MV-4-11 (cell line): ENCODE results near the gene IFNA13.
"Not testable (repeated sequence)": the region's sequence is repeated elsewhere in the genome, so short reads cannot be mapped to it uniquely, and the experiment has no call there.

Source experiments
- DNase-seq: peaks from one replicate; lab custom pipeline; 2025; lab: John Stamatoyannopoulos, UW

The IFNA13 gene

DNA sequence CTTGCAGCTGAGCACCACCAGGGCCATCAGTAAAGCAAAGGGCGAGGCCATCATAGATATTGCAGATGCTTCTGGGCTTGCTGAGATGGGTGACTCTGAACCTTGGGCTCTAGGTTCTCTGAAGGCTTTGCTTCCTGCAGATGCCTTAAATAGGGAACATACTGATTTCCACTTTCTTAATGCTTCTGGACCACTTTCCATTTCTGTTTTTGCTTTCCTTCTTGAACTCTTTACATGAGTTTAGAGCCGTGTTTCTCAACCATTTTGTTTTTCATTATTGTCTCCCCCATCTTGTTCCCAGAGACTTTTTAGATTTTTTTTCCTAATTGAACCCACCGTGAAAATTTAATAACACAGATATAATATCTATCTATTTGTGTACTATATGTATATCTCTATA, at the start of gene IFNA13:
IFNA13 (minus strand) TSS at position 101 of the 400 bp plus-strand sequence; CDS start at position 54, 47 bp downstream.
- no peak for DNase-seq

DNA sequence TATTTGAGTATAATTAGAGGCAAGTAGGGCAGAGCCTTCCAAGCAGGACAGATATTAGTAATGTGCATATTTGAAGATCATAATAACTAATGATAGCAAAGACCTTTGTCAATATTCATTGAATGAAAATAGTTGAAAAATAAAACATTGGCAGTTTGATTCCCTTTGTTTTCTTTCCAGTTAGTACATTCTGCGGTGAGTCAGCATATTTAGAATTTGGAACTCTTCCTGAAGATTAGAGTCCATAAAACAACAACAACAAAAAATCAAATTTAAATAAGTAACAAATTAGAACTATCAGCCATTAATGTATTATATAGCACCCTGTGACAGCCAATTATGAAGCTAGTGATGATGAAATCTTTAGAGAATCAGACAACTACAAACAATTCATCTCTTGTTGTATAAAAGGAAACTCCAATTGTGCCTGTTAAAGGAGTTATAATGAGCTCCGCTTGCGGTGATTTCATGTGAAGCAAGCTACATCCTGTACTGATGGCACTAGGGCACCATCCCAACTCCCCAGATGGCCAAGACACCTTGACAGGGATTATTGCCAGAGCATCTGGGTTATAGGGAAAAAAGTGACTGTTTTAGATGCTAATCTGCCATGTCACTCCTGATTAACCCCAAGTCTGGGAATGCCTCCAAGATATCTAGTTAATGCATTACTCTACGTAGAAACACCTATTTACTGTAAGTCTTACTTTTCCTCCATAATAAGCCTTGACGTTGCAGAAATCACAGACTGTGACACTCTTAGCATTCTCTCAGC, 47.8 kb upstream of the IFNA13 start:
- no peak for DNase-seq

DNA sequence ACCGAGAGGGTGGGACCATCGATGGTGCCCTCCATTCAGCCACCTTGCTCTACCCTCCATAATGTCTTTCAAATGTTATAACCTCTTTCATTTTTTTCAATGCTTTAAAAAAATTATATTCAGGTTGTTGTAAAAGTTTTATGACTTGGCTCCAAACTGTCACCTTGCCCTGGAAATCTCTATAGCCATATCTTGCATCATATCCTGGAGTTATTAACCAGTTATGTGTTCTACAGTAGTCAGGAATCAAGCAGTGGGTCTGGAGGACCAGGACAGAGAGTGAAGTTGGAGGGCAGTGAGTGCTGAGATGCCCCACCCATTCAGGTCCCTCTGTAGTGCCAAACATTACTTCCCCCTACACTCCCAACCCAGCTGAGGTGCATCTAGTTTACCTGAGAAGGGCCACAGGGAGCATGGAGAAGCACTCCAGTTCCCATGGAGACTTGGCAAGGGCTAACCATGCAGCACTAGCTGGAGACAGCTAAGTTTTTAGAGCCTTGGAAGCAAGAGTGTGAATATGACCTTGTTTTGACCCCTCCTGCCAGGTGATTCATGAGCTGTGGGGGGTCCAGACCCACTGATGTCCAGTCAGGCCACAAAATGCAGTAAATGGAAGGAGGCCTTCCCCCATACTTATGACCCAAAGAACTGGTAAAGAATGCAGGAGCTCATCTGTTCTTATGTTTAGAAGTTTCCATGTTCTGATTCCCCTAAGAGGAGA, 46.5 kb upstream of the IFNA13 start:
- DNase-seq: no peak

DNA sequence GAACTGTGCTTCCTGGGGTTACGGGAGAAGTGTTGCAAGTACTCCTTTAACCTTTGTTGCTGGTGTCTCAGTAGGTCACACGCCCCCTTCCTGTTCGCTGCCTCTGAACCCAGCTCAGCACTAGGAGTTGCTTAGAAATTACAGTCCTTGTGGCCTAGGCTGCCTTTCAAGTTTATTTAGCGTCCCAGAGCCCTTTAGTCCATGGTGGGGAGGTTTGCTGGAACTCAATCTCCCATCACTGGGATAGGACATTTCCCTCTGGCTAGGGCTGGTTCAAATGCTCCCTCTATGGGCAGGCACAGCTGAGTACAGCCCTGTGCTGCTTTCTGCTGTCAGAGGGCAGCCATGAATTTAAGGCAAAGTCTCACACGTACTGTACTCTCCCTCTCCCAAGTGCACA, 45.8 kb upstream of the IFNA13 start:
- DNase-seq: peak; percentile 28

DNA sequence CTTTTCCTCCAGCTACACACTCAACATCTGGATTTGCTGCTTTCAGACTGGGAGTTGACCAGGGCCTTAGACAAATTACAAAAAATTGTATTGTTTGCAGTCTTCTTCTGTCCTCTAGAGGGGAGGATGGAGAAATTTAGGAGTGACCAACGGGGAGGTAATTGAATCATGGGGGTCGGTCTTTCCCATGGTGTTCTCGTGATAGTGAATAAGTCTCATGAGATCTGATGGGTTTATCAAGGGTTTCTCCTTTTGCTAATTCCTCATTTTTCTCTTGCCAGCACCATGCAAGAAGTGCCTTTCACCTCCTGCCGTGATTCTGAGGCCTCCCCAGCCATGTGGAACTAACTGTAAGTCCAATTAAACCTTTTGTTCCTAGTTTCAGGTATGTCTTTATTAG, 45.3 kb upstream of the IFNA13 start:
- no peak for DNase-seq

DNA sequence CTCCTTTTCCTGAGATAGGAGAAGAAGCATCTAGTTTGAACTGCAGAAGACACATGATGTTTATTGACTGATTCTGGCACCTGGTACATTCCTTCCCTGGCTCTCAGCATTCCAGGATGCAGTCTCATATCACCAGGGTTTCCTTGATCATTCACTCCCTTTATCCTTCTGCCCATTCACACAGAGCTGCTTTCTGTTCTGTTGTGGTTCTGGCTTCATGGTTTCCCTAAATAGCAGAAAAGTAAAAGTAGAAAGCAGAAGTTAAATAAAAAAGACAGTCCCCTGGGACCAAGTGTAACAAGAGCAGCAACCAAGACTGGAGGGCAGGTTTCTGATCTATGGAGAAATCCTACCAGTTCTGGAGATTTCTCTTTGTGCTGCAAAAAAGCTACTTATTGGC, 44.2 kb upstream of the IFNA13 start:
- peak; percentile 92 for DNase-seq

DNA sequence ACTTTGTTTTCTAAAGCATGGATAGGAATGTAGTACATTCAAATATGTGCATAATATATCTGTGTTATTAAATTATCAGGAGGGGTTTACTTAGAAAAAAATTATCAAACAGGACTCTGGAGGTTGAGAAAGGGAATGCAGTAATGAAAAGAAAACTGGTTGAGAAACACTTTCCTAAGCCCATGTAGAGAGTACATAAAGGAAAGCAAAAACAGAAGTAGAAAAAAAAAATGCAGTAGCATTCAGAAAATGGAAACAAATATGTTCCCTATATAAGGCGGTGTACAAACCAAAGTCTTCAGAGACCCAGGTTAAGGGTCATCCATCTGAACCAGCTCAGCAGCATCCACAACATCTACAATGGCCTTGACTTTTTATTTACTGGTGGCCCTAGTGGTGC, 41.0 kb upstream of the IFNA13 start, which contains the start of gene IFNA8:
IFNA8 (plus strand) TSS at position 301 of the 400 bp plus-strand sequence; CDS start at position 361, 60 bp downstream.
- peak; percentile 51 for DNase-seq

DNA sequence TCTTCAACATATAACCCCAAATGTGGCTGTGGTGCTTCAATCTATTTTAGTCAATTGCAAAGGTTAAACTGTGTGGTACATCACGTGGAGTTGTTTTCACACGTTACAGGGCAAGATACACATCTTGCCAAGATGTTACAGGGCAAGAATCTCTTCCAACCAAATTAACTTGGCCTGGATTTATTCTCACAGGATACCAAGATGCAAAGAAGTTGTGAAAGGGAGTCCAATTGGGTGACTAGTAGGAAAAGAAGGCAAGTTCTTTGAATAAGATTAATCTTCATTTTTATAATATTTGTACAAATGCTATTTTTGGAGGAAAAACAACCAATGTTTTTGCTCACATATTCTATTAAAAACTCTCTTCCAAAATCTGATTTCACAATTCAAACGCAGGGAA, 36.3 kb upstream of the IFNA13 start:
- DNase-seq: no peak

DNA sequence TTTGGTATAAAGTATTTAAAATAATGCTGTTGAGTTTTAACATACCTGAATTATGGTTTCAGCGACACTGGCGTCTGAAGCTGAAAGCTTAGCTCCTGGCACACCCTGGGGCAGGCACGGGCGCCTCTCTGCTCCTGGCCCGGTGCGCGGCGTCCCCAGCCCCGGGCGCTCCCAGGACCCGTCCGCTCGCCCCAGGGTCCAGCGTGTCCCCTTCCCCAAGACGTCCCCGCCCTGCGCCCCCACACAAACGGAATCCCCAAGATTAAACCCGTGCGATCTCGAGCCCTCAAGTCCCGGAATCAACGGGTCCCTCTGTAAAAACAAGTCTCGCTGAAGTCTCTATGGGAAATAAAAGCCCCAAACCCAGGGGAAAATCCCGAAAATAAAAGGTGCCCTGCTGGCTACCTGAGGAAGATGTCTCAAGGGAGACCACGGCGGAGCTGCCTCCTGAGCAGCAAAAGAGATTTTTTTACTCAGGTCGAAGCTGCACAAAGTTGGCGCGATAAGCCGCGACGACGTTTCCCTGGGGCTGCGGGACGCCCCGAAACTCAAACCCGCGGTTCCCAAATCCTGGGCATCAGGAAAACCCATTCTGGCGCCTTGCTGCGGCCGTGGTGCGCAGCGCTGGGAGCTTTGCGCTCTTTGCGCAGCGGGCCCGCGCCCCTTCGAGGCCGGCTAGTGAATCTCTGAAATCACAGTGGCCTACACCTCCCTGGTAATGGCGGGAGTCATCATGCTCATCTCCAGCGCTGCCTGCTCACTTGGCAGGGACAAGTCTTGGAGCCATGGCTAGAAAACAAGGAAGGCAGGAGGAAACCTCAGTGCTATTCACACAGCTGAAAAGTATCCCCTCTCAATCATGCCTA, 34.8 kb upstream of the IFNA13 start:
- DNase-seq: no peak

DNA sequence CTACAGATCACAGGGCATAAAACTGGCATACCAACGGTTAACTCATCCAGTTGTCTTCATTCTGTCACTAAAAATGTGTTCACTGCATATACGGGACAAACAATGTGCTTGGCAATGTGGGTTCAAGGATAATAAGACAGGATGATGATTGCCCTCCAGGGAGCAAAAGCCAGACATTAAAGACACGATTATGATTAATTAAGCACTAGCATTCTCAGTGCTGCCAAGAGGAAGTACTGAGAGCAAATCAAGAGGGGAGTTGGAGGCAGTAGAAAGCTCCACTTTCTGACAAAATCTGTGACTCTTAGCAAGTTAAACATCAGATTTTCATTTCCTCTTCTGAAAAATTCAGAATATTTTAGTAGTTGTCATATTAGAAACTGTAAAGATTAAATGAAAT, 32.1 kb upstream of the IFNA13 start:
- DNase-seq: peak; percentile 39

DNA sequence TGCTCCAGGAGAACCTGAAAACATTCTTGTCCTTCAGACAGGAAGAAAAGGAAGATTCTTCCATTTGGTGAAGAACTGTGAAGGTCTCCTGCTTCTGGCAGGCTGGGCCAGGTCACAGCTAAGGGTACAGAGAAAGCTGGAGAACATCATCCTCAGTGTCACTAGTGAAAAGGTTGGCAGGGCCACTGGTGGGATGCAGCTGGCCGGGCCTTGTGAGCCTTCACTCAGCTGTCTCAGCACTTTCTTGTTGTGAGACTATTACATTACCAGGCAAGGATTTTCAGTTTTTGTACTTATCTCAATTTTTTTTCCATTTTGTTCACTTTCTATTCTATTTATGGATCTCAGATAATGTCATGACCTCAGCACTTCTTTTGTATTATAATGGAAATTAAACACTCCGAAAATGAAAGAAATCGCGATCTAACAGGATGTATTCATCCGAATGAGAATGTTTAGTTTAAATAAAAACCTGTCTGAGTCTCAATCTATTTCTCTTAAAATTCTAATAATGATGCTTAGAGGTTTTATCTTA, 31.2 kb upstream of the IFNA13 start:
- no peak for DNase-seq

DNA sequence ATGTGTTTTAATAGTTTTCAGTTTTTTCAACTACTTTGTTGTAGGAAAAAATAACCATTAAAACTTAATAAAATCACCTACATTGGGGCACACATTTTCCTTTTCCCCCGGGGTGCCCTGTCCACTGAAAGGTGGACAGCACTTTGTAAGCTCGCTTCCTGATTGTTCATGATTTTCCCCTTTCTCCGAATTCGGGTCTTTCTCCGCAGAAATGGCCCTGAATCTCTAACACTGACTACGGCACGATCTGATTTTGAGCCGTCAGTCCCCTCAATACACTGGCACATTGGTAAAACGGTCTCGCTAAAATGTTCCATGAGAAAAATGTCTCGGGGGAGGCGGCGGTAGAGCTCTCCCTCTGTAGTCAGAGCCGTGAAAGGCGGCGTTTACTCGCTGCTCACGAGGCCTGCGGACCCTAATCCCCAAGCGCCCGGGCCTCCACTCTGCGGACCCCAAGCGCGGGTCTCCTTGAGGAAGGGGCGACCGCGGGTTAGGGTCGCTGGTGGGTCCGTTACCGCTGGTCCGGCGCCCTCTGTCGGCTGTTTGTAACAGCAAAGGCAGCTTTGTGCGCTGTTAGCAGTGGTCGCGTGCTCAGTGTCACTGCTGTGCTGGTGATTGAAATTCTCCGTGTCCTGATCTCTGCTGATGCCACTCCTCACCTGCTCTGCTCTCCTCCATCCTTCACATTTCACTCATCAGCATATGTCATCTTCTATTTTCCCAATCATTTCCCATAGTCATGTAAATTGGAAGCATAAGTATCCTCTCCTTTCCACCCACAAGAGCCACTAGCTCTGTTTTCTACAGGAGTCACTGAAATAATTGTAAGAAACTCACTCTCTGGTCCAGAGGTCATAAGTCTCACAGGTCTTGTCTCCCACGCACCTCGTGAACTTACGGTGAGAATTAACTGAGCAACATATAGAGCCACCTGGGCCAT, 28.2 kb upstream of the IFNA13 start:
- DNase-seq: no peak

DNA sequence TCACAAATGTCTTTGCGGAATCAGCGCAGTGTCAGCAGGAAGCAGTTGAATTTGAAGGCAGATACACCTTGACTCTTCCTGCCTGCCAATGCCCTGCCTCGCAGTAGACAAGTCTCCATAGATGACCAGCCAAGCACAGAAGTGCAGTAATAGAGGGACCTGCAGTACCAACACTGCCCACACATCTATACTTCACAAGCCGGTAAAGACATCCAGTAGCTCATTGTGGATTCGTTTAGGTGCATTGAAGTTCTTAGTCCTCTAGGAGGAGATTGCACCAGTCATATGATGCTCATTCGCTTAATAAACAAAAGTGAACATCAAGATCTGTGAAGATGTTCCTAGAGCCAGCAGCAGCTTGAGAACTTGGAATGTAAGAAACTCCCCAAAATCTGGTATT, 24.4 kb upstream of the IFNA13 start:
- DNase-seq: peak; percentile 30

DNA sequence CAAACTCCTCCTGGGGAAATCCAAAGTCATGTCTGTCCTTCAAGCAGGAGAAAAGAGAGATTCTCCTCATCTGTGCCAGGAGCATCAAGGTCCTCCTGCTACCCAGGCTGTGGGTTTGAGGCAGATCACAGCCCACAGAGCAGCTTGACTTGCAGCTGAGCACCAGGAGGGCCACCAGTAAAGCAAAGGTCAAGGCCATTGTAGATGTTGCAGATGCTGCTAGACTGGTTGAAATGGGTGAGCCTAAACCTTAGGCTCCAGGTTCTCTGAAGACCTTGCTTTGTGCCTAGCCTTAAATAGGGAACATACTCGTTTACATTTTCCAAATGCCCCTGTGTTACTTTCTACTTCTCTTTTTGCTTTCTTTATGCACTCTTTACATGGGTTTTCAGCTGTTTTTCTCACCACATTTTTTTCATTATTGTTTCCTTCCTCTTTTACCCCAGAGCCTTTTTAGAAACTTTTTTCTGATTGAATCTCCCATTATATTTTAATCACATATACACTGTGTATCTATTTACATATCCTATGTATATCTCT, 17.3 kb upstream of the IFNA13 start, which contains the start of gene IFNA2:
IFNA2 (minus strand) TSS at position 268 of the 540 bp plus-strand sequence; CDS start at position 199, 69 bp downstream.
- peak; percentile 94 for DNase-seq

DNA sequence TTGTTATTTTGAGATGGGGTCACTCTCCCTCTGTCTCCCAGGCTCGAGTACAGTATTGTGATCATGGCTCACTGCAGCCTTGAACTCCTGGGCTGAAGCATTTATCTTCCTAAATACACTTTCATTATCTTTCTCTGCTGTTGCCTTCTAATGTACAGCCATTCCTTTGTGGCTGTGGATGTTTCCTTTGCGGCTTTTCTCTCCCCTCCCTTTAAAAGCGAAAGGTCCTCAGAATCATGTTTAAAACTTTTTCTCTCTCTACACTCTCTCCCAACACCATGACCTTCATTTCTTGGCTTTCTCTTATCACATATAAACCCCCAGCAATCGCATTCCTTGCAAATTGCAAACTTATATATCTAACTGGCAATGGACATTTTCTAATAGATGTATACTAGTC, 15.8 kb upstream of the IFNA13 start:
- no peak for DNase-seq

DNA sequence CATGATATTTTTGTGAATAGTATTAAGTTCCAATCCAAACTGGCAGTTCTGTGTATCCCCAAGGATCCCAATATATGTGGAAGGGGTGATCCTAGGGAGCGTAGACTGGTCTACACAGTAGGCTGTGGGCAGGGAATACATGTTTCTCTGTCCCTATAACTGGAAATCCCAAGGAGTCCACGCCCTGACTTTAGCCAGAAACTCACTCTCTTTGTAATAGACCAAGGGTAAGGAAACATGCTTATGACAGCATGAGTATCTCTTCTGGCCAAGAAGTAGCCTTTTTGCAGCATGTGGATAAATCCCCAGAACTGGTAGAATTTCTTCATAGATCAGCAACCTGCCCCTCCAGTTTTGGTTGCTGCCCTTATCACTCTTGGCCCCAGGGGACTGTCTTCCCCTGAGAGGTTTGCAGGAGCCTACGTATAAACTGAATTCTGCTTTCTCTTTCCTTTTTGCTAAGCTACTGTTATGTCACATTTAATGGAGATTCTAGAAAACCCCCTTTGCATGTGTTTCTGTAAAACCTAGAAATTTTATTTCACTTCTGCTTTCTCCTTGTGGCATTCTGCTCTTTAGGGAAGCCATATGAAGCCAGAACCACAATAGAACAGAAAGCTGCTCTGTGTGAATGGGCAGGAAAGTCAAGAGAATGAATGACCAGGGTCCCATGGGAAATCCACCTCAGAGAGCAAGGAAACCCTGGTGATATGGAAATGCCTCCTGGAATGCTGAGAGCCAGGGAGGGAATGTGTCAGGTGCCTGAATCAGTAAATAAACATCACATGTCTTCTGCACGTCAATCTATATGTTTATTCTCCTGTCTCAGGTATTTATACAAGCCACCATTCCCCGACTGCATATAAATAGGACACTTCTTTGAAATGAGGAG, 13.8 kb upstream of the IFNA13 start:
- peak; percentile 98 for DNase-seq

DNA sequence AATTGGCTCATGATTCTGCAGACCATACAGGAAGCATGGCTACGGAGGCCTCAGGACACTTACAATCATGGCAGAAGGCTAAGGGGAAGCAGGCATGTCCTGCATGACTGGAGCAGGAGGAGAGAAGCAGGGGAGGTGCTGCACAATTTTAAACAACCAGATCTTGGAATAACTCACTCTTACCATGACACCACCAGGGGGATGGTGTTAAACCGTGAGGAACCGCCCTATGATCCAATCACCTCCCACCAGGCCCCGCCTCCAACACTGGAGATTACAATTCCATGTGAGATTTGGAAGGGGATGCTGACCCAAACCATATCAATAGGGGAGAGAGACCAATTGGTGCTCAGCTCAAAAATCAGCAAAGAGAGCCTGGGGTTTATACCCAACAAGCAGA, 3.6 kb upstream of the IFNA13 start:
- DNase-seq: not testable (repeated sequence)

DNA sequence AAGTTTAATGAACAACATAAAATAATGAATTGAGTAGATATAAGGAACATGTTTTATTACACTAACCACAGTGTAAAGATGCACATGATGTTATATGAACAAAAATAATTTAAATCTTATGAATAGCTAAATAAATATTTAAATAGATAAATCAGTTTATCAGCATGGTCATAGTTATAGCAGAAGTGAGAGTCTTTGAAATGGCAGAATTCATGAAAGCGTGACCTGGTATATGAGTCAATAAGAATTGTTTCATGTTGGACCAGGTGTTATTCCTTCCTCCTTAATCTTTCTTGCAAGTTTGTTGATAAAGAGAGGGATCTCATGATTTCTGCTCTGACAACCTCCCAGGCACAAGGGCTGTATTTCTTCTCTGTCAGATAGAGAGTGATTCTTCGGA, 688 bp downstream of the IFNA13 start:
- not testable (repeated sequence) for DNase-seq

DNA sequence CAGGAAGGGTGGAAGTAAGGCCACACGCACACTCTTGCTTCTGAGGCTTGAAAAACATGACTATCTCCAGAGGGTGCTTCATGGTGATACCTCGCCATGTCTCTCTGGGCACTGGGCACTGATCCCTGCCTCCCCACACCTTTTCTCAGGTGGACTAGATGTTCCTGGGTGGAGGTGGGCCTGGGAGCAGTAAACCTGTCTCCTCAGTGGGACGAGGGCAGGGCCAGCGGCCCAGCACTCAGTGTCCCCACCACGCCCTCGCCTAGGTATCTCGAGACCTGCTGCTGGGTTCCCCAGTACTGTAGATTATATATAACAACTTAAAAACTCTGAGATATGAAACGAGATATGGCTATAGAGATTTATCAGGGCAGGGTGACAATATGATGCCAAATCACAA, 5.6 kb downstream of the IFNA13 start:
- no peak for DNase-seq
